HCT116 (cell line): ENCODE results near the gene RSL1D1. TPM values are rescaled to one million over a fixed set of nuclear protein-coding genes. Genes with fewer than 3 reads are reported as not detected.

ENCODE experiments used
- ATAC-seq: fragments of 200-7000 bp; cut with Tn5 transposase; 2 replicates; pipeline ENCODE4 v1.9.1; 2020; ENCODE audit warnings: mild to moderate bottlenecking, moderate library complexity
- BruUV-seq: library from RNA; stranded (reverse); fragments of 400-500 nt; replicated peaks from 2 replicates; lab custom pipeline; 2021; lab: Mats Ljungman, UMichigan
- CTCF ChIA-PET: fragments of 300-600 bp; sonication (Branson Sonifier 250); formaldehyde crosslinking; loops from one replicate; lab custom pipeline; 2021; ENCODE audit warnings: antibody characterized with exemption; lab: Charles Lee
- POLR2A ChIA-PET: fragments of 300-600, 350-600 bp; sonication (Branson Sonifier 250); formaldehyde crosslinking; loops from one replicate; lab custom pipeline; 2021; ENCODE audit warnings: antibody characterized with exemption; lab: Charles Lee
- RAD21 ChIA-PET, 2 experiments: fragments of 300-600 bp; sonication (Branson Sonifier 250); formaldehyde crosslinking; loops; one replicate each; lab custom pipeline; 2023; ENCODE audit warnings: low total read pairs in 2 of 2; ENCODE audit not compliant: uncharacterized antibody in 2 of 2, unreplicated experiment in 2 of 2, low non-redundant PET in 1 of 2; lab: Charles Lee
- DNase-seq: peaks from one replicate; pipeline ENCODE4 v3.0.0-alpha.2; 2010; ENCODE audit warnings: low read depth, low spot score
- H2AFZ ChIP-seq: fragments of 200-600 bp; shearing (Covaris generic), sonication (generic); 2 replicates; pipeline ENCODE4 v1.6.1; 2017; ENCODE audit warnings: low read depth, mixed run types, mixed read lengths, antibody characterized with exemption, low read length; ENCODE audit not compliant: poor library complexity, severe bottlenecking
- H3K27ac ChIP-seq: 2 replicates; pipeline ENCODE4 v1.5.1; 2012; ENCODE audit warnings: low read depth, low read length
- H3K27me3 ChIP-seq: fragments of 200-600 bp; sonication (generic); 2 replicates; pipeline ENCODE4 v1.6.1; 2016; ENCODE audit warnings: mixed run types, low read length, mixed read lengths; ENCODE audit not compliant: insufficient read depth
- H3K36me3 ChIP-seq, 2 experiments: fragments of 200-500 bp in 1 of 2; fragments of 200-600 bp in 1 of 2; sonication (Bioruptor generic) in 1 of 2; sonication (generic) in 1 of 2; 2 replicates each; pipeline versions ENCODE4 v1.5.1 to v1.6.1; 2014 to 2016; ENCODE audit warnings: low read length in 2 of 2, inconsistent platforms in 1 of 2, mixed read lengths in 1 of 2, mixed run types in 1 of 2; ENCODE audit not compliant: insufficient read depth in 2 of 2, control insufficient read depth in 1 of 2
- H3K4me1 ChIP-seq, 2 experiments: fragments of 200-600 bp in 1 of 2; sonication (generic) in 1 of 2; 2 replicates each; pipeline versions ENCODE4 v1.5.1 to v1.6.1; 2012 to 2017; ENCODE audit warnings: low read length in 2 of 2, inconsistent platforms in 1 of 2, mild to moderate bottlenecking in 1 of 2, mixed read lengths in 1 of 2, mixed run types in 1 of 2, moderate library complexity in 1 of 2; ENCODE audit not compliant: insufficient read depth in 2 of 2, control insufficient read depth in 1 of 2
- H3K4me2 ChIP-seq: fragments of 200-600 bp; sonication (generic); 2 replicates; pipeline ENCODE4 v1.6.1; 2017; ENCODE audit warnings: mixed run types, low read length, mixed read lengths
- H3K4me3 ChIP-seq, 2 experiments: fragments of 200-600 bp in 1 of 2; sonication (generic) in 1 of 2; replicated peaks in 1 of 2; 2 replicates each; pipeline ENCODE4 v1.5.1; 2011 to 2016; ENCODE audit warnings: low read length in 2 of 2, control low read depth in 1 of 2, low read depth in 1 of 2, mild to moderate bottlenecking in 1 of 2, mixed read lengths in 1 of 2, mixed run types in 1 of 2
- H3K79me2 ChIP-seq: fragments of 200-600 bp; sonication (generic); 2 replicates; pipeline ENCODE4 v1.6.1; 2017; ENCODE audit warnings: mild to moderate bottlenecking, mixed run types, low read length, moderate library complexity, mixed read lengths; ENCODE audit not compliant: insufficient read depth
- H3K9ac ChIP-seq: fragments of 200-600 bp; sonication (generic); 2 replicates; pipeline ENCODE4 v1.6.1; 2016; ENCODE audit warnings: low read length, mixed read lengths
- H3K9me2 ChIP-seq: fragments of 200-600 bp; sonication (generic), shearing (Covaris generic); 2 replicates; pipeline ENCODE4 v1.6.1; 2017; ENCODE audit warnings: mixed run types, mild to moderate bottlenecking, moderate library complexity; ENCODE audit not compliant: insufficient read depth
- H3K9me3 ChIP-seq, 2 experiments: fragments of 200-500 bp in 1 of 2; fragments of 200-600 bp in 1 of 2; sonication (Bioruptor generic) in 1 of 2; sonication (generic) in 1 of 2; 2 replicates each; pipeline ENCODE4 v1.6.1; 2014 to 2017; ENCODE audit warnings: low read length in 2 of 2, mixed read lengths in 2 of 2, inconsistent platforms in 1 of 2, low read depth in 1 of 2, mild to moderate bottlenecking in 1 of 2, mixed run types in 1 of 2, moderate library complexity in 1 of 2; ENCODE audit not compliant: control insufficient read depth in 1 of 2, insufficient read depth in 1 of 2
- H4K20me1 ChIP-seq: fragments of 200-600 bp; sonication (generic), shearing (Covaris generic); 2 replicates; pipeline ENCODE4 v1.6.1; 2017; ENCODE audit warnings: mixed run types, mild to moderate bottlenecking, moderate library complexity; ENCODE audit not compliant: insufficient read depth
- ATF3 ChIP-seq: IDR thresholded peaks from 2 replicates; pipeline ENCODE4 v1.6.1; 2012
- CBX3 ChIP-seq: IDR thresholded peaks from 2 replicates; pipeline ENCODE4 v1.6.1; 2012; ENCODE audit warnings: low read depth
- CTCF ChIP-seq, 3 experiments: fragments of 200-600 bp in 1 of 3; sonication (generic) in 1 of 3; IDR thresholded peaks in 2 of 3; conservative IDR thresholded peaks in 1 of 3; 2 replicates each; pipeline ENCODE4 v1.5.1; 2012 to 2017; ENCODE audit warnings: low read depth in 2 of 3, low read length in 2 of 3, antibody characterized with exemption in 1 of 3, borderline replicate concordance in 1 of 3, control low read depth in 1 of 3, mild to moderate bottlenecking in 1 of 3, mixed read lengths in 1 of 3, mixed run types in 1 of 3, moderate library complexity in 1 of 3; ENCODE audit not compliant: insufficient read depth in 1 of 3
- EGR1 ChIP-seq: IDR thresholded peaks from 2 replicates; pipeline ENCODE4 v1.6.1; 2012; ENCODE audit warnings: low read depth
- ELF1 ChIP-seq: IDR thresholded peaks from 2 replicates; pipeline ENCODE4 v1.6.1; 2012; ENCODE audit warnings: low read depth, borderline replicate concordance
- EZH2 ChIP-seq: fragments of 200-600 bp; sonication (generic); IDR thresholded peaks from 2 replicates; pipeline ENCODE4 v1.6.1; 2017; ENCODE audit warnings: antibody characterized with exemption, mixed run types
- FOSL1 ChIP-seq: IDR thresholded peaks from 2 replicates; pipeline ENCODE4 v1.6.1; 2012; ENCODE audit warnings: low read depth
- JUND ChIP-seq: IDR thresholded peaks from 2 replicates; pipeline ENCODE4 v1.6.1; 2012
- MAX ChIP-seq: IDR thresholded peaks from 2 replicates; pipeline ENCODE4 v1.6.1; 2012
- POLR2A ChIP-seq: IDR thresholded peaks from 2 replicates; pipeline ENCODE4 v1.7.0; 2011; ENCODE audit warnings: borderline replicate concordance; ENCODE audit not compliant: insufficient read depth, insufficient read length; ENCODE audit errors: extremely low read depth
- POLR2AphosphoS5 ChIP-seq: IDR thresholded peaks from 2 replicates; pipeline ENCODE4 v1.6.1; 2011; ENCODE audit warnings: mild to moderate bottlenecking, low read depth, low read length, moderate library complexity
- RAD21 ChIP-seq: IDR thresholded peaks from 2 replicates; pipeline ENCODE4 v1.6.1; 2012; ENCODE audit warnings: low read depth, mild to moderate bottlenecking
- REST ChIP-seq: IDR thresholded peaks from 2 replicates; pipeline ENCODE4 v1.6.1; 2012; ENCODE audit warnings: low read depth
- SP1 ChIP-seq: IDR thresholded peaks from 2 replicates; pipeline ENCODE4 v1.6.1; 2012; ENCODE audit warnings: low read depth
- YY1 ChIP-seq: IDR thresholded peaks from 2 replicates; pipeline ENCODE4 v1.6.1; 2011; ENCODE audit warnings: low read length, low read depth, moderate library complexity, mild to moderate bottlenecking; ENCODE audit not compliant: insufficient replicate concordance; ENCODE audit errors: extremely low read depth
- ZFX ChIP-seq: fragments of 450-650 bp; IDR thresholded peaks from 2 replicates; pipeline ENCODE4 v1.6.1; 2017
- ZNF274 ChIP-seq: fragments of 200-500 bp; sonication (Bioruptor generic); IDR thresholded peaks from 2 replicates; pipeline ENCODE4 v1.6.1; 2014; ENCODE audit warnings: mild to moderate bottlenecking, low read depth, low read length, inconsistent platforms
- intact Hi-C: fragments of 100-400 bp; cut with micrococcal nuclease; formaldehyde crosslinking; loops from 2 replicates; pipeline ENCODE4 v1.10.0; 2022
- total RNA-seq: library from RNA; stranded (reverse); gene quantifications from one replicate; pipeline ENCODE4 v1.2.1, GENCODE V29; 2021; ENCODE audit not compliant: unreplicated experiment

Gene RSL1D1
- total RNA-seq, 1 experiment from 2014 or later, result 291 TPM

GRCh38 chr16:11890231-11890965 is 39.1 kb upstream of the RSL1D1 start:
- Histone ChIP-seq H4K20me1 (peaks cover 11% of the 10 kb centered on the region; the same call in 1 of the 2 replicates), H3K9me2 (no peaks in the 10 kb centered on the region), H3K36me3 (peaks cover 40 to 63% of the 10 kb centered on the region in 2 experiments), H3K4me1 (no peaks in the 10 kb centered on the region), H3K4me2 (no peak overlapping the region), H3K4me3 (no peak overlapping the region), H3K9ac (no peak overlapping the region), H3K9me3 (no peaks in the 10 kb centered on the region), H3K79me2 (peaks cover 44% of the 10 kb centered on the region), H2AFZ (no peak overlapping the region), H3K27me3 (no peaks in the 10 kb centered on the region), H3K27ac (no peak overlapping the region)
- ATAC-seq, result no peak
- RAD21 ChIA-PET, result no interaction called here
- TF ChIP-seq POLR2AphosphoS5 (no peak), JUND (no peak), ZFX (no peak), YY1 (no peak), FOSL1 (no peak), CTCF (IDR thresholded peaks at IDR 0.05 in 2 of 3, conservative IDR thresholded peaks at IDR 0.05 in 1 of 3; ENCODE audit: borderline replicate concordance in 1 of 3, insufficient read depth in 1 of 3, low read depth in 2 of 3, low read length in 2 of 3) (no peak), ATF3 (no peak), POLR2A (no peak), ELF1 (no peak), SP1 (no peak), REST (no peak), RAD21 (no peak), EGR1 (no peak), MAX (no peak), CBX3 (no peak), ZNF274 (no peak), EZH2 (no peak)
- intact Hi-C loops, result no loop called here
- TSS peak; percentile 15 for BruUV-seq
- no peak for DNase-seq
- POLR2A ChIA-PET, result no interaction called here
- CTCF ChIA-PET, result no interaction called here
